ENCODE results near the gene BAX. TPM values are rescaled to one million over a fixed set of nuclear protein-coding genes. Genes with fewer than 3 reads are reported as not detected.
A peak's percentile ranks its signal among the peaks of the same experiment; 100 is the strongest.

The BAX gene
- total RNA-seq, 1 donor from 2014 or later: 169 TPM

DNA sequence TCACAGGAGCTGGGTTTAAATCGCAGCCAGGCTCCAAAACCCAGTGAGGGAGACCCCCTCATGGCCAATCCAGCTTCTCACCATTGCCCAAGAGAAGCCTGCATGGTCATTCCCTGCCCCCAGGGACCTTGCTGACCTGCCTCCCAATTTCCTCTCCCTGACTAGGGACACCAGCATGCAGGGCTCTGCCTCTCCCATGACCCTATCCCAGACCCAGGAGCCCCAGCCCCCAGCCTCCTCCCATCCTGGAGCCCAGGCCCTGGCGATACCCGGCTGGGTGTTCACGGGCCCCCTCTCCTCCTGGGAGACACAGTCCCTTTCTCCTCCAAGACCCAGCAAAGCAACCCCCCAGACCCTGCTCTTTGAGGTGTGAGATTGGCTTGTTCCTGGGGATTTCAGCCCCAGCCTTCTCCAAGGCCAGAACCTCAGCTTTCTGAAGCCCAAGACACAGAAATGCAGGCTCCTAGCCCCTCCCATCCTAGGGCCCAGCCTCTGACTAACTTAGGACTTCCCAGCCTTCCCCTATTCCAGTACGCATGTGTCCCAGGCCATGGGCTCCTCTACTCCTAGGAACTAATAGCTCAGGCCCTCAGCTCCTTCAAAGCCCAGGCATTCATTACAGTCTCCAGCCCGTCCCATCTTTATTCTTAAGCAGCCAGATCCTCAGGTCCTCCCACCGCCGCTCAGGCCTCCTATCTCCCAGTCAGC is 37.4 kb downstream of the BAX start:
- H3K79me2 ChIP-seq (ENCODE audit: insufficient read depth, low read length): peaks cover 62% of the 10 kb centered on the region
- FAIRE-seq (no peak), DNase-seq (ENCODE audit: low read depth) (peak; percentile 67)
- H3K9ac ChIP-seq (ENCODE audit: low read length): peak overlapping the region; percentile 92
- Mint-ChIP-seq H3K36me3 (ENCODE audit: low read depth, unreplicated experiment) (peaks cover 7% of the 10 kb centered on the region), H3K27me3 (ENCODE audit: low read depth, unreplicated experiment) (no peaks in the 10 kb centered on the region), H3K27ac (ENCODE audit: unreplicated experiment) (peak overlapping the region; percentile 97), H3K4me3 (ENCODE audit: unreplicated experiment) (peak overlapping the region; percentile 99), H3K9me3 (ENCODE audit: unreplicated experiment) (peaks cover 2% of the 10 kb centered on the region), H3K4me1 (ENCODE audit: low read depth, unreplicated experiment) (peaks cover 24% of the 10 kb centered on the region)
- no peaks in the 10 kb centered on the region for H3K27me3 ChIP-seq (ENCODE audit: insufficient read depth, low read length)
- no peak for TF ChIP-seq EZH2 (IDR thresholded peaks at IDR 0.05; ENCODE audit: insufficient read depth, low read length)
- TF ChIP-seq, protein P1, sequence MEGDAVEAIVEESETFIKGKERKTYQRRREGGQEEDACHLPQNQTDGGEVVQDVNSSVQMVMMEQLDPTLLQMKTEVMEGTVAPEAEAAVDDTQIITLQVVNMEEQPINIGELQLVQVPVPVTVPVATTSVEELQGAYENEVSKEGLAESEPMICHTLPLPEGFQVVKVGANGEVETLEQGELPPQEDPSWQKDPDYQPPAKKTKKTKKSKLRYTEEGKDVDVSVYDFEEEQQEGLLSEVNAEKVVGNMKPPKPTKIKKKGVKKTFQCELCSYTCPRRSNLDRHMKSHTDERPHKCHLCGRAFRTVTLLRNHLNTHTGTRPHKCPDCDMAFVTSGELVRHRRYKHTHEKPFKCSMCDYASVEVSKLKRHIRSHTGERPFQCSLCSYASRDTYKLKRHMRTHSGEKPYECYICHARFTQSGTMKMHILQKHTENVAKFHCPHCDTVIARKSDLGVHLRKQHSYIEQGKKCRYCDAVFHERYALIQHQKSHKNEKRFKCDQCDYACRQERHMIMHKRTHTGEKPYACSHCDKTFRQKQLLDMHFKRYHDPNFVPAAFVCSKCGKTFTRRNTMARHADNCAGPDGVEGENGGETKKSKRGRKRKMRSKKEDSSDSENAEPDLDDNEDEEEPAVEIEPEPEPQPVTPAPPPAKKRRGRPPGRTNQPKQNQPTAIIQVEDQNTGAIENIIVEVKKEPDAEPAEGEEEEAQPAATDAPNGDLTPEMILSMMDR (IDR thresholded peaks at IDR 0.05; ENCODE audit: insufficient read depth, low read depth, low read length): no peak
- peaks cover 3% of the 10 kb centered on the region for H3K36me3 ChIP-seq (ENCODE audit: insufficient read depth, low read length)
- peak overlapping the region; percentile 93 for H3K4me2 ChIP-seq (ENCODE audit: low read length)
- H3K27ac ChIP-seq (ENCODE audit: low read depth, low read length): peak overlapping the region; percentile 72
- peaks cover 35% of the 10 kb centered on the region for H4K20me1 ChIP-seq (ENCODE audit: insufficient read depth, low read length)
- peaks cover 23% of the 10 kb centered on the region for H3K4me1 ChIP-seq (ENCODE audit: insufficient read depth, low read length)
- H2AFZ ChIP-seq (ENCODE audit: low read depth, low read length): peak overlapping the region; percentile 63
- no peaks in the 10 kb centered on the region for H3K9me3 ChIP-seq (ENCODE audit: insufficient read depth, low read depth, low read length)
- H3K4me3 ChIP-seq (ENCODE audit: insufficient read depth, low read depth, low read length): peak overlapping the region; percentile 80

DNA sequence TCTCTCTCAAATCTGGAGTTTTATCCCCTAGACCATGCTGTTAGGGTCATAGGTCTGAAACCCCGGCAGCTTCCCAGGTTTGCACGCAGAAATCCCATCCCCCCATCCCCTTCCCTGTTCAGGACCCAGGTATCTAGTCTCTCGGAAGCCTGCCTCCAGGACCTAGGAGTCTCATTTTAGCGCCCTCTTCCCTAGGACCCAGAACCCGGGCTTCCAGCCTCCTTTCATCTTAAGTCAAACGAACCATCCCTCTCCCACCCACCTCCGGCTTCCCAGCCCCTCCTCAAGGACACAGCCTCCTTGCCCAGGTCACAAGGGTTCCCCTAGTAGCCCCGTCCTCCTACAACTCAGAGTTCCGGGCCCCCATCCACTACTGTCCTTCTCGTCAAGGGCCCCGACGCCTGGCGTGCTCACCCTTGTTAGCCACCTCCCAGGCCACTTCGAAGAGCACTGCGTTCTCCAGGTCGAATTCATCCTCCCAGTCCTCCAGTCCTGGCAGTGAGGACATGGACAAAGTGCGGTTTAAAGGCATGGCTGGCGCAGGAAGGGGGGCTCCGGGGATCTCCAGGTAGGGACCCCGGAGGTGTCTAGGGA is 38.0 kb downstream of the BAX start:
- TF ChIP-seq, protein P1 (IDR thresholded peaks at IDR 0.05; ENCODE audit: insufficient read depth, low read depth, low read length): no peak
- no peak for TF ChIP-seq EZH2 (IDR thresholded peaks at IDR 0.05; ENCODE audit: insufficient read depth, low read length)
- Mint-ChIP-seq H3K4me1 (ENCODE audit: low read depth, unreplicated experiment) (peaks cover 25% of the 10 kb centered on the region), H3K9me3 (ENCODE audit: unreplicated experiment) (peaks cover 2% of the 10 kb centered on the region), H3K4me3 (ENCODE audit: unreplicated experiment) (peak overlapping the region; percentile 99), H3K36me3 (ENCODE audit: low read depth, unreplicated experiment) (peaks cover 6% of the 10 kb centered on the region), H3K27me3 (ENCODE audit: low read depth, unreplicated experiment) (no peaks in the 10 kb centered on the region), H3K27ac (ENCODE audit: unreplicated experiment) (peak overlapping the region; percentile 97)
- peak overlapping the region; percentile 92 for H3K9ac ChIP-seq (ENCODE audit: low read length)
- H3K27ac ChIP-seq (ENCODE audit: low read depth, low read length): peak overlapping the region; percentile 72
- peak overlapping the region; percentile 93 for H3K4me2 ChIP-seq (ENCODE audit: low read length)
- H2AFZ ChIP-seq (ENCODE audit: low read depth, low read length): peak overlapping the region; percentile 63
- peaks cover 68% of the 10 kb centered on the region for H3K79me2 ChIP-seq (ENCODE audit: insufficient read depth, low read length)
- FAIRE-seq: no peak
- H3K4me1 ChIP-seq (ENCODE audit: insufficient read depth, low read length): peaks cover 23% of the 10 kb centered on the region
- H3K9me3 ChIP-seq (ENCODE audit: insufficient read depth, low read depth, low read length): no peaks in the 10 kb centered on the region
- H4K20me1 ChIP-seq (ENCODE audit: insufficient read depth, low read length): peaks cover 38% of the 10 kb centered on the region
- H3K27me3 ChIP-seq (ENCODE audit: insufficient read depth, low read length): no peaks in the 10 kb centered on the region
- peaks cover 3% of the 10 kb centered on the region for H3K36me3 ChIP-seq (ENCODE audit: insufficient read depth, low read length)
- peak overlapping the region; percentile 80 for H3K4me3 ChIP-seq (ENCODE audit: insufficient read depth, low read depth, low read length)
- DNase-seq (ENCODE audit: low read depth): no peak

All from astrocyte (in vitro differentiated cells and primary cell).